Measurements from ENCODE around the gene CHRNE.

DNA sequence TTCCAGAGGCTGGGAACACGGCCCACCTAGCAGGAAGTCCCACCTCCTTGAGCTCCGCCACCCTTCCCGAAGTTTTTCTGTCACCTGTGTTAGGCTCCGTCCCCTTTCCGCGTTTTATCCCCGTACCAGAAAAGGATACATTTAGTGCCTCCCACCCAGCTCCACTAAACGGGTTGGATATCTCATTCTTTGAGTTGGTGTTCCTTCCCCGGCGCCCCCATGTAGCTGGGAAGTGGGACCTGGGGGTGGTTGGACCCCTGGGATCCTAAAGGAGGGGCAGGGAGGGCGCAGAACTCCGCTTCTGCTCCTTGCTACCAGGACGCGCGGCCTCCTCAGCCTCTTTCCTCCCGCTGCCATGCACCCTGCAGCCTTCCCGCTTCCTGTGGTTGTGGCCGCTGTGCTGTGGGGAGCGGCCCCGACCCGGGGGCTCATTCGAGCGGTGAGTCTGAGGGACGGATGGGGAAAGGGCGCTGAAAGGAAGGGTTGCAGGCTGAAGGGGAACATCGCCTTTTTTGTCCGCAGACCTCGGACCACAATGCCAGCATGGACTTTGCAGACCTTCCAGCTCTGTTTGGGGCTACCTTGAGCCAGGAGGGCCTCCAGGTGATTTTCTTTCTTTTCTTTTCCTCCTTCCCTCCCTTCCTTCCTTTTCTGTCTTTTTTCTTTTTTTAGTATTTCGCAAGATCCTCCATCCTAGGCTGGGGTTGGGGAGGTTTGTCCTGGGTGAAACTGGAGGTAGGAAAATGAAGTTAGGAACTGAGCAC is 37.8 kb upstream of the CHRNE start:
- TF ChIP-seq, protein P1, sequence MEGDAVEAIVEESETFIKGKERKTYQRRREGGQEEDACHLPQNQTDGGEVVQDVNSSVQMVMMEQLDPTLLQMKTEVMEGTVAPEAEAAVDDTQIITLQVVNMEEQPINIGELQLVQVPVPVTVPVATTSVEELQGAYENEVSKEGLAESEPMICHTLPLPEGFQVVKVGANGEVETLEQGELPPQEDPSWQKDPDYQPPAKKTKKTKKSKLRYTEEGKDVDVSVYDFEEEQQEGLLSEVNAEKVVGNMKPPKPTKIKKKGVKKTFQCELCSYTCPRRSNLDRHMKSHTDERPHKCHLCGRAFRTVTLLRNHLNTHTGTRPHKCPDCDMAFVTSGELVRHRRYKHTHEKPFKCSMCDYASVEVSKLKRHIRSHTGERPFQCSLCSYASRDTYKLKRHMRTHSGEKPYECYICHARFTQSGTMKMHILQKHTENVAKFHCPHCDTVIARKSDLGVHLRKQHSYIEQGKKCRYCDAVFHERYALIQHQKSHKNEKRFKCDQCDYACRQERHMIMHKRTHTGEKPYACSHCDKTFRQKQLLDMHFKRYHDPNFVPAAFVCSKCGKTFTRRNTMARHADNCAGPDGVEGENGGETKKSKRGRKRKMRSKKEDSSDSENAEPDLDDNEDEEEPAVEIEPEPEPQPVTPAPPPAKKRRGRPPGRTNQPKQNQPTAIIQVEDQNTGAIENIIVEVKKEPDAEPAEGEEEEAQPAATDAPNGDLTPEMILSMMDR (IDR thresholded peaks at IDR 0.05), result no peak
- no peak for TF ChIP-seq POLR2A (IDR thresholded peaks at IDR 0.05)

Measured in adrenal gland (tissue), 5 donors.